Endothelial cell (in vitro differentiated cells): ENCODE results near the gene HEXB. TPM values are rescaled to one million over a fixed set of nuclear protein-coding genes. Genes with fewer than 3 reads are reported as not detected.
A peak's percentile ranks its signal among the peaks of the same experiment; 100 is the strongest.

Experiments used
- DNase-seq: peaks from one replicate; pipeline ENCODE4 v3.0.0; 2021; ENCODE audit warnings: low spot score
- H3K27ac Mint-ChIP-seq: one replicate; pipeline ENCODE4 v1.8.0; 2021; ENCODE audit warnings: mixed read lengths, inconsistent platforms; ENCODE audit not compliant: unreplicated experiment
- H3K27me3 Mint-ChIP-seq: one replicate; pipeline ENCODE4 v1.8.0; 2021; ENCODE audit warnings: mild to moderate bottlenecking, moderate library complexity, mixed read lengths, inconsistent platforms; ENCODE audit not compliant: unreplicated experiment
- H3K36me3 Mint-ChIP-seq: one replicate; pipeline ENCODE4 v1.8.0; 2021; ENCODE audit warnings: mild to moderate bottlenecking, low read depth, mixed read lengths, inconsistent platforms; ENCODE audit not compliant: unreplicated experiment
- H3K4me1 Mint-ChIP-seq: one replicate; pipeline ENCODE4 v1.8.0; 2021; ENCODE audit warnings: mild to moderate bottlenecking, mixed read lengths, inconsistent platforms; ENCODE audit not compliant: unreplicated experiment
- H3K4me3 Mint-ChIP-seq: one replicate; pipeline ENCODE4 v1.8.0; 2021; ENCODE audit warnings: mild to moderate bottlenecking, mixed read lengths, inconsistent platforms; ENCODE audit not compliant: unreplicated experiment
- H3K9me3 Mint-ChIP-seq: one replicate; pipeline ENCODE4 v1.8.0; 2021; ENCODE audit warnings: mixed read lengths, inconsistent platforms; ENCODE audit not compliant: unreplicated experiment
- CTCF ChIP-seq: fragments of 200-600 bp; sonication (generic); IDR thresholded peaks from one replicate; pipeline ENCODE4 v1.5.0; 2021; ENCODE audit warnings: antibody characterized with exemption; ENCODE audit not compliant: unreplicated experiment
- long read RNA-seq: library from polyadenylated mRNA; unstranded; transcript quantifications from one replicate; pipeline ENCODE4 v2.0.0, GENCODE V29; 2020; ENCODE audit not compliant: unreplicated experiment
- total RNA-seq: library from RNA; stranded (reverse); fragmentation: NEBNext Ultra II Directional; extraction: Animal tissue kit (Norgen Biotek cat#: 25700); gene quantifications from one replicate; pipeline ENCODE4 v1.2.1, GENCODE V29; 2021; ENCODE audit not compliant: unreplicated experiment

The HEXB gene
- 79.4 TPM for total RNA-seq
- long read RNA-seq, transcript HEXB-201 (14 exons, 1,901 nt): major isoform, 76 of 84 reads
- long read RNA-seq, partial matches to known transcripts: 0 of 84 reads
- long read RNA-seq, other reads (novel, unspliced or antisense): 4 of 84 reads

DNA sequence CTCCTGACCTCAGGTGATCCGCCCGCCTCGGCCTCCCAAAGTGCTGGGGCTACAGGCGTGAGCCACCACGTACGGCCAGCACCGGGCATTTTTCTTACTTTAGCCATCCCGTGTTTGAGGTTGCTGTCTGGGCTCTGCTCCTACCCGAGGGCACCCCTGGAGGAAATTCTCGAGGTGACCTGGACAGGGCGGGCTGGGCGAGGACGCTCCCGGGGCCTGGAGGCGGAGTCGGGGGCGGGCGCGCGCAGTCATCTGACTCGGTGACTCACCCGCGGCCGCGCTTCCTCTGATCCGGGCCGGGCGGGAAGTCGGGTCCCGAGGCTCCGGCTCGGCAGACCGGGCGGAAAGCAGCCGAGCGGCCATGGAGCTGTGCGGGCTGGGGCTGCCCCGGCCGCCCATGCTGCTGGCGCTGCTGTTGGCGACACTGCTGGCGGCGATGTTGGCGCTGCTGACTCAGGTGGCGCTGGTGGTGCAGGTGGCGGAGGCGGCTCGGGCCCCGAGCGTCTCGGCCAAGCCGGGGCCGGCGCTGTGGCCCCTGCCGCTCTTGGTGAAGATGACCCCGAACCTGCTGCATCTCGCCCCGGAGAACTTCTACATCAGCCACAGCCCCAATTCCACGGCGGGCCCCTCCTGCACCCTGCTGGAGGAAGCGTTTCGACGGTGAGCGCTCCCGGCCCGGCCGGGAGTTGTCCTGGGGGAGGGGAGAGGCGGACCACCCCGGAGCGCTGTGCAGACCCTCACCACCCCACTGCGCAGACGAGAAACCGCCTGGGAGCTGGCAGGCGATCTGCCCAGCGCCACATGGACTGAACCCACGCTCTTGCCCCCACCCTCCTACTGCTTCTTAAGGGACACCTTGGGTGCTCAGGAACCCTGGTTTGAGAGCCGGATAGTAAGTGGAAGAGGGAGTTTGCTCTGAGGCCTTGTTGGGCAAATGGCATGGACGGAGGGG, at the start of gene HEXB:
Gene HEXB, plus strand, starts transcription at position 334 of the 952 bp plus-strand sequence. Its CDS starts 28 bp downstream, at position 362.
- Mint-ChIP-seq H3K27ac (peak within 1 kb of the TSS; percentile 19), H3K4me3 (peak within 1 kb of the TSS; percentile 89), H3K4me1 (peaks cover 18% of the 10 kb centered on the region), H3K27me3 (no peaks in the 10 kb centered on the region), H3K36me3 (peaks cover 3% of the 10 kb centered on the region), H3K9me3 (no peaks in the 10 kb centered on the region)
- no peak for TF ChIP-seq CTCF
- peak; percentile 90 for DNase-seq

- Mint-ChIP-seq H3K36me3 (peaks cover 57% of the 10 kb centered on the region), H3K27ac (no peak overlapping the region), H3K4me3 (peak overlapping the region; percentile 68)
Measured at GRCh38 chr5:74636149-74636548, 48.9 kb upstream of the HEXB start.

DNA sequence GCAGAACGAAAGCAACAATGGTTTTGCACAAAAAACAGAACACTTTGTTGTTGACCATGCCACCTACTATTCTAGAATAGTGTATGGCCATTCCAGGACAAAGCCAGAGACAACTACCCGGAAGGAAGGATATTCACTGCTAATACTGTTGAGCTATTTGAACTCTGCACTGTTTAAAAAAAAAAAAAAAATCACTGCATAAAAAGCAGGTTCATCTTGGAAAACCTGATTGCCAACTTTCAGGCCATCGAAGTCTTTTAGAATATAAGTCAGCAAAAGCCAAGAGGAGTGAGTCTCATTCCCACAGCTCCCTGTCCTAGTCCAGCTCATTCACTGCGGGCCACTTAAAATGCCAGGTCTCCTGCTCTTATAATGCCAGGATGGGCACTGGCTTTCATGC, 48.5 kb upstream of the HEXB start:
- peaks cover 62% of the 10 kb centered on the region for H3K4me1 Mint-ChIP-seq
- peak overlapping the region; percentile 62 for H3K4me3 Mint-ChIP-seq
- no peak for TF ChIP-seq CTCF
- H3K27me3 Mint-ChIP-seq: peaks cover 4% of the 10 kb centered on the region
- no peak for DNase-seq
- H3K36me3 Mint-ChIP-seq: peaks cover 54% of the 10 kb centered on the region
- H3K9me3 Mint-ChIP-seq: no peaks in the 10 kb centered on the region
- no peak overlapping the region for H3K27ac Mint-ChIP-seq

More at GRCh38 chr5:74636149-74636548, 48.9 kb upstream of the HEXB start:
- Mint-ChIP-seq H3K9me3 (no peaks in the 10 kb centered on the region), H3K4me1 (peaks cover 63% of the 10 kb centered on the region), H3K27me3 (peaks cover 4% of the 10 kb centered on the region)
- no peak for DNase-seq
- TF ChIP-seq CTCF: no peak

- no peak overlapping the region for H3K27ac Mint-ChIP-seq
- no peaks in the 10 kb centered on the region for H3K9me3 Mint-ChIP-seq
Measured at GRCh38 chr5:74638544-74638969, 46.5 kb upstream of the HEXB start.

More at GRCh38 chr5:74638544-74638969, 46.5 kb upstream of the HEXB start:
- Mint-ChIP-seq H3K36me3 (peaks cover 44% of the 10 kb centered on the region), H3K4me1 (peaks cover 69% of the 10 kb centered on the region), H3K4me3 (peak overlapping the region; percentile 100), H3K27me3 (peaks cover 4% of the 10 kb centered on the region)
- no peak for DNase-seq
- no peak for TF ChIP-seq CTCF
